GM10847 (cell line): ENCODE results near the gene PRAMEF12.

ENCODE experiments used
- POLR2A ChIP-seq: IDR thresholded peaks from 2 replicates; pipeline ENCODE4 v1.6.1; 2011; ENCODE audit not compliant: insufficient read length; ENCODE audit errors: extremely low read depth

PRAMEF12 gene

GRCh38 chr1:12810691-12811408 is 37.3 kb downstream of the PRAMEF12 start:
- no peak for TF ChIP-seq POLR2A

- no peak for TF ChIP-seq POLR2A
Measured at GRCh38 chr1:12811409-12811784, 37.9 kb downstream of the PRAMEF12 start.
